Right ventricle myocardium inferior (tissue), 1 donor: Measurements from ENCODE around the gene POLR3B. TPM values are rescaled to one million over a fixed set of nuclear protein-coding genes. Genes with fewer than 3 reads are reported as not detected.
"Not testable (repeated sequence)": the region's sequence is repeated elsewhere in the genome, so short reads cannot be mapped to it uniquely, and the experiment has no call there.

Source experiments
- ATAC-seq: fragments of 200-7000 bp; cut with Tn5 transposase; one replicate; pipeline ENCODE4 v1.9.1; 2020; ENCODE audit warnings: mild to moderate bottlenecking, moderate library complexity
- DNase-seq: peaks from one replicate; pipeline ENCODE4 v3.0.0; 2021; ENCODE audit errors: missing footprints
- intact Hi-C: fragments of 100-400 bp; cut with DNase I; formaldehyde crosslinking; loops from one replicate; pipeline ENCODE4 v1.11.0; 2022
- total RNA-seq: library from RNA; stranded (reverse); fragmentation: NEBNext Ultra II Directional; extraction: Animal tissue kit (Norgen Biotek cat#: 25700); gene quantifications from one replicate; pipeline ENCODE4 v1.2.1, GENCODE V29; 2021
- donor health status: DM: no; HTN: yes; CAD: no; lungs with severe emphysema.

POLR3B gene
- total RNA-seq, 1 donor from 2014 or later, result 7.3 TPM

DNA sequence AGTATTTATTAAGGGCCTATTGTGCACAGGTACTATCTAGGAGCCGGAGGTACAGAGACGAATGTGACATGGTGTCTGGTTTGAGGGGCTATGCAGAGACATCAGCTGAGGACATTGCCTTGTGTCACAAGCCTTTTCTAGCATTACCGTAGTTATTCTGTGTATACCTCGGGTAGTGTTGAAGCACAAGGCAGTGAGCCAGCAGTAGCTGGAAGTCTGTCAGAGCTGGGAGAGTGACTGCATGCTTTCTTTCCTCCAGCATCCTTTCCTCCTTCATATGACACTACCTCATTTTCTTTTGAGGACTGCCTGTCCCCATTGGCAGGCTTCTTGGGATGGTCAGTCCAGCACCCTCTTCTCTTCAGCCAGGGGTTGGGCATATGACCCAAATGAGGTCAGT lies 77.0 kb downstream of the POLR3B start:
- DNase-seq (no peak), ATAC-seq (no peak)
- intact Hi-C loops, result no loop called here

DNA sequence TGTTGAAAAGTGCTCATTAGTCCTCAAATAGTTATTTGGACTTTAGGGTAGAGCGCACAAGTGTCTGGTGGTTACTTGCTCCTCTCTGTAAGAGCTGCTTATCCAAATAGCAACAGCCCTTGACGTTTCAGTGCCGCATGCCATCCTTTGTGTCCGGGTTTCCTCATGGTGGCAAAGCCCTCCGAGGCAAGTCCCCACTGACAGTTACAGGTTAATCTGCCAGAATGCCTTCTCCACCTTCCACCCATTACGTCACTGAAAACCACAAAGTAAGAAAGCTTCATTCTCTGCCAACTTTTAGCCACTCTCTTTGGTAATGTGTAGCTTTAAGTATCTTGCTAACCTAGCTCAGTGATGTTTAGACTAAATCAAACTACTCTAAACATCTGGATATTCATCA lies 78.6 kb downstream of the POLR3B start:
- intact Hi-C loops, result no loop called here

DNA sequence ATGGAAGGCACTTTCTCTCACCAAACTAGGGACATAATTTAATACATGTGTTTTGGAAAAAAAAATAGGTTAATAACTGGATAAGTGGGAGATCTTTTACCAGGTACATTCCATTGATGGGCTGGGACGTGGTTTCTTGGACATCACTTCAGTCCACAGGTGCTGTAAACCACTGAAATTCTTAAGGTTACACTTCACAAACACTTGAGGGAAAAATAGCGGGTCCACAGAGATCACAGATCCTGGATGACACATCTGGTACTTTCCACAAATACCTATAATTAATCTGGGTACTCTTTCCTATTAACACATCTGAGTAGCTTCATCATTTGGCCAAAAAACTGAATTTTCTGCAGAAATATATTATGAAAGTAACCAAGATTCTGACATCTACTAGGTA lies 85.0 kb downstream of the POLR3B start:
- DNase-seq (no peak), ATAC-seq (no peak)
- intact Hi-C loops, result no loop called here

More for the DNA sequence above, 78.6 kb downstream of the POLR3B start:
- ATAC-seq (no peak), DNase-seq (no peak)

DNA sequence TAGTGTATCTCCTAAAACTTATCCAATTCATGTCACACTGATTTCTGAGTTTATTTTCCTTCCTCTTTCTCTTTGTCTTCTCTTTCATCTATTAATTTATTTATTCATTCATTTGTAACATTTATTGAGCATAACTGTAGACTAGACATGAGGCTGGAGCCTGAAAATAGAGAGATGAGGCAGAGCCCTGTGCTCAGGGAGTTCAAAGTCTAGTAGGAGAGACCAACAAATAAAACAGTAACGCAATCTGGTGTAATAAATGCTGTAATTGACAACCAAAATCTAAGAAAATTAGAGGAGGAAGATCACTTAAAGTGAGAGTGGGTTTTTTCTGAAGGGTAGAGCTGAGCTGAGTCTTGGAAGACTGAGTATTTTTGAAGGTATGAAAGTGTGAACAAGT lies 87.5 kb downstream of the POLR3B start:
- no peak for DNase-seq
- intact Hi-C loops, result no loop called here
- no peak for ATAC-seq

DNA sequence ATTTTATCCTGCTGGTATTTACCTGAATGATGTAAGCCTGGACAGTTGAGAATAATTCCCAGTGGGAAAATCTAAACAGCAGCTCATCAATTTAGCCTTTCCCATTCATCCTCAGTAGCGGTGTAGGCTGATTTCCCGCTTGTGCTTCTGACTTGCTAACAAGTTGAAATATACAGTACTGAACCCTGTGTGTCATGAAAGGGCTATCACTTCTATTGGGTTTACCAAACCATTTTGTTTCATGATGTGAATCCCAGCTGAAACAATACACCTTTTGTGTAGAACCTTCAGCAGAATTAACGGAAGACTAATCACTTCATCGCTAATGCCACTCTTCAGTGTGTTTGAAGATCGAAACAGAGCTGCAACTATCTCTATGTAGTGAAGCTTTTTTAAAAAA lies 88.4 kb downstream of the POLR3B start:
- ATAC-seq, result no peak
- intact Hi-C loops, result no loop called here
- DNase-seq, result no peak

- ATAC-seq (no peak), DNase-seq (no peak)
- intact Hi-C loops, result no loop called here
Observed at GRCh38 chr12:106446419-106447092, 89.0 kb downstream of the POLR3B start.

- ATAC-seq (no peak), DNase-seq (no peak)
- intact Hi-C loops, result no loop called here
Observed at GRCh38 chr12:106452309-106452708, 94.8 kb downstream of the POLR3B start.

DNA sequence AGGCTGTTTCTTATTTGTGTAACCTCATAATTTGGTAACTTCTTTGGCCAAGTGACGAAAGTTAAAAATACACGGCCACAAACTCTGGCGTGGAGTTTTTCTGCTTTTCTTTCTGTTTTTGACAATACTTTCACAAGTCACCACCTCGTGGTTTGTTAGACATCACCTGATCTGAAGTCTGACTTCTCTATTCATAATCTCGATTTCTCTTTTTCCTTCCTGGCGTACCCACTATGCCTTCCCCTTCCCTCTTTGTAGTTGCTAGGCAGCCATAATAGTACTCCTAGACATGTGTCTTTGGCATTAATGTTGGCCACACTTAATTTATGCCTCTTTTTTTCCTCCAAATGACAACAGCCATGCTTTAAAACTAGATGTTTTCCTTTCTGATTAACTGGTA lies 97.6 kb downstream of the POLR3B start:
- DNase-seq (no peak), ATAC-seq (no peak)
- intact Hi-C loops, result no loop called here

DNA sequence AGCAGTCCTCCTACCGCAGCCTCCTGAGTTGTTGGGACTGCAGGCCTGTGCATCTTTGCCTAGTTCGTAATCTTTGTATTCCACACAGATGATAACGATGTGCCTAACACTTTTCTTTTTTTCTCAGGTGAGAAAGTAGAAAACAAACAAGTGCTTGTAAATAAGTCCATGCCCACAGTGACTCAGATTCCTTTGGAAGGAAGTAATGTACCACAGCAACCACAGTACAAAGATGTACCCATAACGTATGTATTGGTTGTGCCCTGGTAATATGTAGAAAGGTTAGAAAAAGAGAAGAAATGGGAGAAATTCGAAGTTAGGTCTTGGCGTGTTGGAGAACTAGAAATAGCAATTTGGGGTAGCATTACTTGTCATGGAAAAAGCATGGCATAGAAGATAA lies 101.6 kb downstream of the POLR3B start:
- intact Hi-C loops, result no loop called here
- ATAC-seq, result no peak
- no peak for DNase-seq

DNA sequence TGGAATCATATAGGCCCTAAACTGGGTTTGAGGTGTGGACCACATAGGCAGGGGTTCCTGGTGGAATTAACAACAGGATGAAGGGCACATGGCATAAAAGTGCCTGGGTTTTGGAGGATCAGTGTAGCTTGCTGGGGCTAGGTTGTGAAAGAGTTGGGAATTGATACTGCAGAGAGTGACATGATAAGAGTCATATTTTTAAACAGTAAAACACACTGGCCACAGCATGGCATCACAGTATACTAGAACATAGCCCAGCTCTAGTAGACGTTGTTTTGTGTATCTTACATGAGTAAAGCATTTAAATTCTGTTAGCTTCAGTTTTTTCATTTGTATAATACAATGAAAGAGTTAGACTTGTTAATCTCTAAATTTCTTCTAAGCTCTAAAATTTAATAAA lies 102.0 kb downstream of the POLR3B start:
- ATAC-seq (no peak), DNase-seq (no peak)
- intact Hi-C loops, result no loop called here

GRCh38 chr12:106461730-106462129 lies 104.2 kb downstream of the POLR3B start:
- intact Hi-C loops, result no loop called here
- ATAC-seq (no peak), DNase-seq (no peak)

DNA sequence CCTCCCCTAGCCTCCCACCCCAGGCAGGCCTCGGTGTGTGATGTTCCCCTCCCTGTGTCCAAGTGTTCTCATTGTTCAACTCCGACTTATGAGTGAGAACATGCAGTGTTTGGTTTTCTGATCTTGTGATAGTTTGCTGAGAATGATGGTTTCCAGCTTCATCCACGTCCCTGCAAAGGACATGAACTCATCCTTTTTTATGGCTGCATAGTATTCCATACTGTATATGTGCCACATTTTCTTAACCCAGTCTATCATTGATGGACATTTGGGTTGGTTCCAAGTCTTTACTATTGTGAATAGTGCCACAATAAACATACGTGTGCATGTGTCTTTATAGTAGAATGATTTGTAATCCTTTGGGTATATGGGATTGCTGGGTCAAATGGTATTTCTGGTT lies 108.1 kb downstream of the POLR3B start:
- ATAC-seq, DNase-seq, intact Hi-C loops: not testable (repeated sequence)

- DNase-seq, ATAC-seq, intact Hi-C loops: not testable (repeated sequence)
Observed at GRCh38 chr12:106475662-106476061, 118.1 kb downstream of the POLR3B start.

- DNase-seq, intact Hi-C loops, ATAC-seq: not testable (repeated sequence)
Observed at GRCh38 chr12:106477627-106478026, 120.1 kb downstream of the POLR3B start.

GRCh38 chr12:106480251-106480650 lies 122.7 kb downstream of the POLR3B start:
- no peak for DNase-seq
- intact Hi-C loops, result no loop called here
- no peak for ATAC-seq

GRCh38 chr12:106481246-106481645 lies 123.7 kb downstream of the POLR3B start:
- DNase-seq (no peak), ATAC-seq (no peak)
- intact Hi-C loops, result no loop called here

DNA sequence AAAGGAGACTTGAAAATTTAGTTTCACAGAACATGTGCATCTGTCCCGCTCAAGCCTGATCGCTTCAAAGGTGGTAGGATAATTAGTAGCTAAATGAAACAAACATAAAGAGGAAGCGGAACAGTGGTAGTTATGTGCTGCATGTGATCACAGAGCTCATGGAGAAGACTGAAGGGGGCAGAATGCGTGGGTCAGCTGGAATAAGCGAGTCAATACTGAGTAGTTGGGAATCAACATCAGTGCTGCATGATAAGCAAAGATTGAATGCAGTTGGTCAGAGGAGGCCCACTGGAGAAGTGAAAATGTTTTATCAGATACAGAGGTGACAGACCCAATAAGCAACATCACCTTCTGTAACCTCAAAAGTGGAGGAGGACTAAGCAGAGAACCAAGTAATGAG lies 130.1 kb downstream of the POLR3B start:
- intact Hi-C loops, result no loop called here
- ATAC-seq, result no peak
- DNase-seq, result no peak

GRCh38 chr12:106488884-106489283 lies 131.3 kb downstream of the POLR3B start:
- ATAC-seq (no peak), DNase-seq (no peak)
- intact Hi-C loops, result no loop called here

GRCh38 chr12:106490264-106490663 lies 132.7 kb downstream of the POLR3B start:
- DNase-seq (no peak), ATAC-seq (no peak)
- intact Hi-C loops, result no loop called here

GRCh38 chr12:106492857-106493256 lies 135.3 kb downstream of the POLR3B start:
- intact Hi-C loops, result no loop called here
- DNase-seq, result no peak
- ATAC-seq, result no peak

DNA sequence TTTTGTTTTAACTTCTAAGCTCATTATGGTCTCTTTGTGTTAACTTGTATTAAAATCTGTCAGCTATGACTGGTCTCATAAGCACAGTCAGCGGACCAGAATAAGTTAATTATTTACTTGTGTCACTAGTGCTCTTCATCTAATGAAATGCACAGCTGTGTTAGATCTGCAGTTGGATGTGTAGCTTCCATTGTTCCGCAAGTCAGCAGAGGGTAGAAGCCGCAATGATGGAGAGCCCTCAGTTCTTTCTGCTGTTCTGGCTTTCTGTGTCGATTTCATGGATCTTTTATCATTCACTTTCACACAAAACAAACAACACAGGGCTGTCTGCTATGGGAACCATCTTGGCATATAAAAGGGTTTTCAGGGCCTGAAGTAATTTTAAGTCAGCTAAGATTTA lies 136.0 kb downstream of the POLR3B start:
- DNase-seq (no peak), ATAC-seq (no peak)
- intact Hi-C loops, result no loop called here
